ENCODE data around the gene MERTK.

- TF ChIP-seq CTCF (conservative IDR thresholded peaks at IDR 0.05; ENCODE audit: low read length) = no peak
- TF ChIP-seq EZH2phosphoT487 (IDR thresholded peaks at IDR 0.05; ENCODE audit: borderline replicate concordance) = no peak
Observed at GRCh38 chr2:111951486-111951885, 53.1 kb downstream of the MERTK start.

Data from Loucy (cell line).